Lower lobe of right lung (tissue), 2 donors: ENCODE results near the gene RNU2-1. TPM values are rescaled to one million over a fixed set of nuclear protein-coding genes. Genes with fewer than 3 reads are reported as not detected.
"Not testable (repeated sequence)": the region's sequence is repeated elsewhere in the genome, so short reads cannot be mapped to it uniquely, and the experiment has no call there.

Experiments
- ATAC-seq, 2 donors: fragments of 200-7000 bp; cut with Tn5 transposase; one replicate each; pipeline ENCODE4 v1.9.1; 2020 to 2022; ENCODE audit warnings: mild to moderate bottlenecking in 2 of 2, moderate library complexity in 2 of 2
- DNase-seq: peaks from one replicate; pipeline ENCODE4 v3.0.0-alpha.2; 2020
- H3K27ac ChIP-seq: fragments of 200-600 bp; one replicate; pipeline ENCODE4 v1.8.0; 2022
- H3K27me3 ChIP-seq: fragments of 200-600 bp; one replicate; pipeline ENCODE4 v1.8.0; 2022; ENCODE audit warnings: low read depth
- H3K36me3 ChIP-seq: fragments of 200-600 bp; one replicate; pipeline ENCODE4 v1.8.0; 2022; ENCODE audit warnings: mild to moderate bottlenecking
- H3K4me1 ChIP-seq: fragments of 200-600 bp; one replicate; pipeline ENCODE4 v1.8.0; 2022
- H3K4me3 ChIP-seq: fragments of 200-600 bp; one replicate; pipeline ENCODE4 v1.8.0; 2022; ENCODE audit warnings: mild to moderate bottlenecking
- H3K9me3 ChIP-seq: fragments of 200-600 bp; one replicate; pipeline ENCODE4 v1.8.0; 2022
- intact Hi-C: fragments of 100-400 bp; cut with DNase I; formaldehyde crosslinking; loops from one replicate; pipeline ENCODE4 v1.11.0; 2022
- total RNA-seq: library from RNA; stranded (reverse); fragmentation: NEBNext Ultra II Directional; extraction: Animal tissue kit (Norgen Biotek cat#: 25700); gene quantifications from one replicate; pipeline ENCODE4 v1.2.1, GENCODE V29; 2021
- TF ChIP-seq, protein P1 (sequence below): fragments of 200-600 bp; IDR thresholded peaks from one replicate; pipeline ENCODE4 v1.8.0; 2022; ENCODE audit warnings: antibody characterized with exemption, mild to moderate bottlenecking
- donor health status: DM: no; HTN: yes; CAD: no; lungs with severe emphysema.

RNU2-1 gene
- total RNA-seq, 1 donor from 2014 or later: 8,279 TPM

DNA sequence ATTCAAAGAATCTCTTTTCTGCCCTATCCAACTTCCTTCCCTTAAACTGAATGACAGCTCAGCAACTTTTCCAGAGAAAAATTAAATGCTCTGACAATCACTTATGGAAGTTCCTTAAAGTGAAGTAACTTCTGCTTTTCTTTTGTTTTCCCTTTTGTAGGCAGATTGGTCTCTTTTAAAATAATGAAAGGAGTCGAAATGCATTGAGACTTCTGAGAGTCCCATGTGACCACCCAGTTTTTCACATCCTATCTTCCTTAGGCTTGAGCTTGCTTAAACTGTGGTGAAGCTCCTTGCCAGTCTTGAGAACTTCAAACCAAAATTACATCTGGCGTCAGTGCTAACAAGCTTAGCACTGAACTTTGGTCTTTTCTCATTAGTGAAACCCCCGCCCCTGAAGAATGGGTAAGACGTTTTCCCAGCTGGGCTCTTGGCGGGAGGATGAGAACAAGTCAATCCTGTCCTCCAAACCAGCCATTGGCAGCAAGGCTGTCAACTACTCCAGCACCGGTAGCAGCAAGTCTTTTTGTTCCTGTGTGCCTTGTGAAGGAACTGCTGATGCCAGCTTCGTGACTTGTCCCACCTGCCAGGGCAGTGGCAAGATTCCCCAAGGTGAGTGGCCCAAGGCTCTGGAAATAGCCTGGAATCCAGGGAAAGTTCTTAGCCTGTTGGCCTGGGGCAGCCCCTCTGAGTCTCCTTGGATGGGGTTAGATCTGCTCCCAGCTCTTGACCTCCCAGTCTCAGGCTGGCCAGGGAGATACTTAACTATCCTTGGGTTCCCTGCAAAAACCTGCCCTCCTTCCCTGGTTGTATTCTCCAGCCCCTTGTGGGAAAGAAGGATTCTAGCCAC is 20.9 kb downstream of the RNU2-1 start:
- no peaks in the 10 kb centered on the region for H3K9me3 ChIP-seq
- peaks cover 25% of the 10 kb centered on the region for H3K4me1 ChIP-seq
- TF ChIP-seq, protein P1, sequence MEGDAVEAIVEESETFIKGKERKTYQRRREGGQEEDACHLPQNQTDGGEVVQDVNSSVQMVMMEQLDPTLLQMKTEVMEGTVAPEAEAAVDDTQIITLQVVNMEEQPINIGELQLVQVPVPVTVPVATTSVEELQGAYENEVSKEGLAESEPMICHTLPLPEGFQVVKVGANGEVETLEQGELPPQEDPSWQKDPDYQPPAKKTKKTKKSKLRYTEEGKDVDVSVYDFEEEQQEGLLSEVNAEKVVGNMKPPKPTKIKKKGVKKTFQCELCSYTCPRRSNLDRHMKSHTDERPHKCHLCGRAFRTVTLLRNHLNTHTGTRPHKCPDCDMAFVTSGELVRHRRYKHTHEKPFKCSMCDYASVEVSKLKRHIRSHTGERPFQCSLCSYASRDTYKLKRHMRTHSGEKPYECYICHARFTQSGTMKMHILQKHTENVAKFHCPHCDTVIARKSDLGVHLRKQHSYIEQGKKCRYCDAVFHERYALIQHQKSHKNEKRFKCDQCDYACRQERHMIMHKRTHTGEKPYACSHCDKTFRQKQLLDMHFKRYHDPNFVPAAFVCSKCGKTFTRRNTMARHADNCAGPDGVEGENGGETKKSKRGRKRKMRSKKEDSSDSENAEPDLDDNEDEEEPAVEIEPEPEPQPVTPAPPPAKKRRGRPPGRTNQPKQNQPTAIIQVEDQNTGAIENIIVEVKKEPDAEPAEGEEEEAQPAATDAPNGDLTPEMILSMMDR: no peak
- peak overlapping the region; percentile 88 for H3K27ac ChIP-seq
- DNase-seq (no peak), ATAC-seq (peak; percentile 6 to 15)
- peak overlapping the region; percentile 77 for H3K4me3 ChIP-seq
- H3K36me3 ChIP-seq: peaks cover 59% of the 10 kb centered on the region
- intact Hi-C loops: no loop called here
- H3K27me3 ChIP-seq: no peaks in the 10 kb centered on the region

DNA sequence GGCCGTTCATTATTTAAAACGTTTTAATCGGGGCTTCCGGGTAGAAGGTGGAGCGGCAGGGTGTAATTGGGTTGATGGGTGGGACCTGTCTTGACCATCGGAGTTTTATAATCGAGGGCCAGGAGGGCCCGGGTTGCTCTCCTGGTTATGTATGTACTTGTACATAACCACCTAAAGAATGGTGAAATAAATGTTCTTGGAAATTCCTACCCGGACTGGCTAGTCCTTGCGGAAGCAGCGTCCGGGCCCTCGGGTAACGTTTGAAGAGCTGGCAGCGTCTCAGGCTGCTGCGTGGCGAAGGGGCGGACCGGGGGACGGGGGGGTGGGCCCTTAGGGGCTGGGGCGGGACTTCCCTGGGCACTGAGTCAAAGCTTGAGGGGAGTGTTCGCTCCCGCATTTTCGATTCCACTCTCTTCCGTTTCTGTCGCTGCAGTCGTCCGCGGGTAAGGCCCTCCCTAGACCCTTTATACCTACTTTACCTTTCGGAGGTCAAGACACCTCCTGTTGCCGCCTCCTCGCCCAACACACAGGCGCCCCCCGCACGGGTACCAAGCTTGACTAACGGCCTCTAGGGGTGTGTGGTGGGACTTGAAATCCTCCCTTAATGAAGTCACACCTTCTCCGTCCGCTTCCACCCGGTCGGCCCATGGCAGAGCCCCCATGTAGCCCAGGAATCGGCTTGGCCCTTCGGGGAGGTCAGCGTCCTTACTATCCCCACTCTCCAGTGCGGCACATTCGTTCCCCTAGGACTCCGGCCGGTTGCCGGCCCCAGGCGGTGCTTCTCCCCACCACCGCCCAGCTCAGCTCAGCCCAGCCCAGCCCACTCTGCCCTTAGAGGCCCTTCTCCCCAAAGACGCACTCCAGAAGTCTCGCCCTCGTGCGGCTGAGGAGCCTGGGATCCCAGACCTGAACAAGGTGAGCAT is 22.0 kb downstream of the RNU2-1 start, which contains the start of gene TMEM106A:
TMEM106A (plus strand) TSS at position 396 of the 923 bp plus-strand sequence. CDS start 1,167 bp downstream, outside the sequence.
- ATAC-seq (peak; percentile 95 to 96), DNase-seq (peak; percentile 88)
- Histone ChIP-seq H3K4me3 (peak within 1 kb of the TSS; percentile 77), H3K4me1 (peaks cover 25% of the 10 kb centered on the region), H3K27me3 (no peaks in the 10 kb centered on the region), H3K27ac (peak within 1 kb of the TSS; percentile 88), H3K36me3 (peaks cover 59% of the 10 kb centered on the region), H3K9me3 (no peaks in the 10 kb centered on the region)
- TF ChIP-seq, protein P1: peak; percentile 38
- intact Hi-C loops: no loop called here

DNA sequence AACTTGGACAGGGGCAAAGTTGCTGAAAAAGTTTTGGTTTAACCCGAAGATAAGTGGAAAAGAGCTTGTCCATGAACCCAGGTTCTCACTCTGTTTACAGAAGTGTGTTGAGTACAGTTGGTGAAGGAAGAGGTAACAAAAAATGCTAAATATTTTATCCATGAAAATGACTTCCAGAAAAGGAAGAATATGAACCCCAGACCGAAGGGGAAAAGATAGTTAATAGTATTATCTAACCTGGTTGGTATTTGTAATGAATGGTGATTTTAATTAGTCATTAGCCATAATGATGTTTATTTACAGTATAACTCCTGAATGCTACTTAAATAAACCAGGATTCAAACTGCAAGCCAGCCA is 22.7 kb downstream of the RNU2-1 start:
- H3K36me3 ChIP-seq: peaks cover 59% of the 10 kb centered on the region
- TF ChIP-seq, protein P1: no peak
- DNase-seq (no peak), ATAC-seq (no peak)
- no peaks in the 10 kb centered on the region for H3K27me3 ChIP-seq
- H3K27ac ChIP-seq: peak overlapping the region; percentile 88
- intact Hi-C loops: no loop called here
- no peaks in the 10 kb centered on the region for H3K9me3 ChIP-seq
- peaks cover 25% of the 10 kb centered on the region for H3K4me1 ChIP-seq
- H3K4me3 ChIP-seq: peak overlapping the region; percentile 77

DNA sequence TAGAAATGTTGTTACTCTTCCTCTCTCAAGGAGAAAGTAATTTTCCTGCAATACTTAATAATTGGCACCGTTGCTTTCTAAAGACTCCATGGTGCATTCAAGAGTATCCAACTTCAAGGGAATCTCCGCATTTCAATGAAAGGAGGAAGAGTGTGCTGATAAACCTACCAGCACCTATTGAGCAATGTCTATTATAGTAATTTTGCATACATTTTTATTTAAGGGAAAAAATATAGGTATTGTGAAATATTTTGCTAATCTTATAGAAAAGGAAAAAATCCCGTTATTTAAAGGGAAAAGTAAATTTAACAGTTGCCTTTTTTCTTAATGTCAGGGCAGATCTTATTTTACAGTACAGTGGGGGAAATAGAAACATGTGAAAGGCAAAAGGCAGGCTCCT is 23.2 kb downstream of the RNU2-1 start:
- no peak for ATAC-seq
- peaks cover 25% of the 10 kb centered on the region for H3K4me1 ChIP-seq
- intact Hi-C loops: no loop called here
- H3K27me3 ChIP-seq: no peaks in the 10 kb centered on the region
- no peaks in the 10 kb centered on the region for H3K9me3 ChIP-seq
- H3K36me3 ChIP-seq: peaks cover 58% of the 10 kb centered on the region
- no peak overlapping the region for H3K4me3 ChIP-seq
- peak overlapping the region; percentile 88 for H3K27ac ChIP-seq
- TF ChIP-seq, protein P1: no peak
- DNase-seq: no peak

DNA sequence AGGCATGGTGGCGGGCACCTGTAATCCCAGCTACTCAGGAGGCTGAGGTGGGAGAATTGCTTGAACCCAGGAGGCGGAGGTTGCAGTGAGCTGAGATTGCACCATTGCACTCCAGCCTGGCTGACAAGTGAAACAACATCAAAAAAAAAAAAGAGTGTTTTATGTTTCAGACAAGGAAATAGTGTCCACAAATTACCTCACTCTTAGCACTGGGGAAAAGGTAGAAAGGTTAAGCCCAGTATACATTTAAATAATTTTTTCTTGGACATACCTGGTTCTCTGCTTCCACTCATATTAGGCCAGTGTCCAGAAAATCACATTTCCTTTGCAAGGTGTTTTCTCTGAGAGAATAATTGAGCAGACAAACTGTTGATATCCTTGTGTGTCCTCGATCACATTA is 30.8 kb downstream of the RNU2-1 start:
- intact Hi-C loops, H3K27me3 ChIP-seq, ATAC-seq, H3K4me1 ChIP-seq, H3K4me3 ChIP-seq, H3K9me3 ChIP-seq, DNase-seq, H3K27ac ChIP-seq: not testable (repeated sequence)
- H3K36me3 ChIP-seq: peaks cover 99% of the 10 kb centered on the region
